GM12892 (cell line): ENCODE data around the gene RAB44.

ENCODE experiments used
- POLR2A ChIP-seq: IDR thresholded peaks from 2 replicates; pipeline ENCODE4 v1.6.1; 2011; ENCODE audit warnings: low read depth, low read length, control low read depth
- POLR2AphosphoS5 ChIP-seq: IDR thresholded peaks from 2 replicates; pipeline ENCODE4 v1.6.1; 2011; ENCODE audit warnings: low read depth, low read length, control low read depth
- TAF1 ChIP-seq: IDR thresholded peaks from 2 replicates; pipeline ENCODE4 v1.6.1; 2011; ENCODE audit warnings: low read depth, mild to moderate bottlenecking, control low read depth, low read length, borderline replicate concordance

- TF ChIP-seq POLR2A (no peak), POLR2AphosphoS5 (no peak), TAF1 (no peak)
These were observed 42.4 kb upstream of the RAB44 start for GRCh38 chr6:36655085-36655724.
